PC-3 (cell line): ENCODE measurements around the gene TRIM52.
"Not testable (repeated sequence)": the region's sequence is repeated elsewhere in the genome, so short reads cannot be mapped to it uniquely, and the experiment has no call there.

Experiments used
- EZH2 ChIP-seq: fragments of 300-600 bp; sonication (generic); IDR thresholded peaks from one replicate; pipeline ENCODE4 v1.6.1; 2017; ENCODE audit warnings: antibody characterized with exemption, mild to moderate bottlenecking, low read length; ENCODE audit not compliant: unreplicated experiment
- TF ChIP-seq, protein P1 (sequence below): fragments of 300-600 bp; sonication (generic); conservative IDR thresholded peaks from 2 replicates; pipeline ENCODE4 v1.5.1; 2017; ENCODE audit warnings: antibody characterized with exemption, low read depth, mild to moderate bottlenecking, low read length

DNA sequence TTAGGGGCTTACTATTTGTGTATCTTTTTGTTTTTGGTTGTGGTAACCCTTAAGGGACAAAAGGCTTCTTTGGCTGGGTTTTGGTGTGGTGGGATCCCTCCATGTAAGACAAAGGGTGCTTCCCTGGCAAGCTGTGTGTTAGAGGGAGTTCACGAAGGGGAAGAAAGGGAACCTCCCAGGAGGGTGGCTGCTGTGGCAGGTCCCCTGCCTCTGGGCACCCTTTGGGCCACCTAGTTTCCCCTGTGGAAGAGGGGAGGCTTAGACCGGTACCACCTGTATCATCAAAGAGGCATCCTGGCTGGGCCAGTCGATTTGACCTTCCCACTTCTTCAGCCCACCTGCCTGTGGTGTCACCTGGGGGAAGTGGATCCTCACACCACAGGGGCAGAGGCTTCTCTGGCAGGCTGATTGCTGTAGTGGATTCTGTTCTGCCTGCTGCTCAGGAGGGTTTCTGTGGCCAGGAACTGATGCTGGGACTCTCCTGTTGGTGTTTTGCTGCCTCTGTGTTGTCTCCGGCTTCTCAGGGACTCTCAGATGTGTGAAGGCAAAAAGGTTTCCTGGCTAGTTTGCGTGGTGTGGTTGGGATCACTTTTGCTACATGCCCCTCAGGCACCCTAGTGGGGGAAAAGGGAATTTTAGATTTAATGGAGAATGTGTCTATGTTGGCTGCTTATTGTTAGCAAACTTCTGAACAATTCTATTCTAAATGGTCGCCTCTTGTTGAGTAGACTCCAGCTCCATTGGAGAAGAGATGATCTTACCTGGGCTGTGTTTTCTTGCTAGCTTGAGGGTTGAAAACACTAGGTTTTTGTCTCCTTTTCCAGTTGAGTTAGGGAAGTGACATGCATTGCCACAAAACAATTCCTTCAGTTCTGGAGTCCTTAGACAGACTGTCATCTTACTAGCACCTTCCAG lies 23.2 kb upstream of the TRIM52 start:
- TF ChIP-seq, protein P1, sequence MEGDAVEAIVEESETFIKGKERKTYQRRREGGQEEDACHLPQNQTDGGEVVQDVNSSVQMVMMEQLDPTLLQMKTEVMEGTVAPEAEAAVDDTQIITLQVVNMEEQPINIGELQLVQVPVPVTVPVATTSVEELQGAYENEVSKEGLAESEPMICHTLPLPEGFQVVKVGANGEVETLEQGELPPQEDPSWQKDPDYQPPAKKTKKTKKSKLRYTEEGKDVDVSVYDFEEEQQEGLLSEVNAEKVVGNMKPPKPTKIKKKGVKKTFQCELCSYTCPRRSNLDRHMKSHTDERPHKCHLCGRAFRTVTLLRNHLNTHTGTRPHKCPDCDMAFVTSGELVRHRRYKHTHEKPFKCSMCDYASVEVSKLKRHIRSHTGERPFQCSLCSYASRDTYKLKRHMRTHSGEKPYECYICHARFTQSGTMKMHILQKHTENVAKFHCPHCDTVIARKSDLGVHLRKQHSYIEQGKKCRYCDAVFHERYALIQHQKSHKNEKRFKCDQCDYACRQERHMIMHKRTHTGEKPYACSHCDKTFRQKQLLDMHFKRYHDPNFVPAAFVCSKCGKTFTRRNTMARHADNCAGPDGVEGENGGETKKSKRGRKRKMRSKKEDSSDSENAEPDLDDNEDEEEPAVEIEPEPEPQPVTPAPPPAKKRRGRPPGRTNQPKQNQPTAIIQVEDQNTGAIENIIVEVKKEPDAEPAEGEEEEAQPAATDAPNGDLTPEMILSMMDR: not testable (repeated sequence)
- TF ChIP-seq EZH2: not testable (repeated sequence)
